GM21786 (cell line): ENCODE data around the gene TP53I11.

Source experiments
- ATAC-seq: cut with Tn5 transposase; IDR thresholded peaks from one replicate; pipeline ENCODE4 v1.9.1; 2021; ENCODE audit not compliant: unreplicated experiment

TP53I11 gene

DNA sequence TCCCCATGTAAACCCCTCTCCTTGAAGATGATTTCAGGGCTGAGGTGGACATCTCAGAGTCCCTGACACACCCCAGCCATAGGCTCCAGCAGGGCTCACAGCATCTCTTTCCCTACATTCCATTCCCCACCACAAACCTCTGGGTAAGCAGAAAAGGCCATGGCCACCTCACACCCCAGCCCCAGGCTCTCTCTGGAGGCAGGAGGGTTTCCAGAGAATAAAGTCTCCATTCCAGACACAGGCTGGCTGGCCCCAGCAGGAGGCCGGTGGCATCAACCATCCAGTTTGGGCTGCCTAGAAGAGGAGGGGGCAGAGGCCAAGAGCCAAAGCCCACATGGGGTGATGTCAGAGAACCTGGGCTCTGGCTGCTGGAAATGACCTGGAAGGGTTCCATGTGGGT lies 61.4 kb downstream of the TP53I11 start:
- ATAC-seq = no peak

- ATAC-seq = no peak
Measured at GRCh38 chr11:44887636-44888035, 63.0 kb downstream of the TP53I11 start.

- ATAC-seq = no peak
Measured at GRCh38 chr11:44886790-44887140, 63.9 kb downstream of the TP53I11 start.

DNA sequence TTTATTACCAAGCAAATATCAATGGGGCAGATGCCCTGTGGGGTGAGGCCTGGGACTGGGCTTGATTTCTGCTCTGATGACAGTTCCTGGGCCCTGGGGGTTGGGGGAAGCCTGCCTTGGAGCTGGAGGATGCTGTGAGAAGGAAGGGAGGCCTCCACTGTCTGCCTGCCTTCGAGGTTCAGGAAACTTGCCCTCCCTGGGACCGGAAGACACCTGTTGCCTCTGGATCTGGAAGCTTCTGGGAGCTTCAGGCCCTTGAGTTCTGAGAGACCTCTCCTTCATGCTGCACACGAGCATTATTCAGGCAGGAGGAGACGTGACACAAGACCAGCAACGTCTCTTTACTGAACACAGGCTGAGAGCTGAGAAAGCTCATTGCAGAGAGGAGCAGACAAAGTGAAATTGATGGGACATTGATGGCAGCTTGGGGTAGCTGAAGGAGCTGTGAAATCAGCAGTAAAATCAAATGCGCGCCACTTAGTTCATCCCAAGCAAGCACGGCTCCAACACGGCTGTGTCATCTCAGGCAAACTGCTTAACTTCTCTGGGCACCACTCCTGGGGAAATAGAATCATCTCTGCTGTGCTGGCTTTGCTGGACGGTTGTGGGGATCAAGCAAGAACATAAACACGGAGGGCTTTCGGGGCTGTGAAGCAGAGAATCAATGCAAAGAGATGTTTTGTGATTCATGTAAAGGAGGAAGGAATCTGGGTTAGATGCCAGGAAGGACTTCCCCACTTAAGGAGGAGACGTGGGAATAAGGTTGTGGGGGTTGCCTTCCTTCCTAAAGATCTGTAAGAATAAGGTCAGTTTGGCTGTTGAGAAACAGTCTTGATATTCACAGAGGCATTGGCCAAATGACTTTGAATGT lies 64.5 kb downstream of the TP53I11 start:
- ATAC-seq = no peak

- ATAC-seq = no peak
Measured at GRCh38 chr11:44885065-44885810, 65.4 kb downstream of the TP53I11 start.

DNA sequence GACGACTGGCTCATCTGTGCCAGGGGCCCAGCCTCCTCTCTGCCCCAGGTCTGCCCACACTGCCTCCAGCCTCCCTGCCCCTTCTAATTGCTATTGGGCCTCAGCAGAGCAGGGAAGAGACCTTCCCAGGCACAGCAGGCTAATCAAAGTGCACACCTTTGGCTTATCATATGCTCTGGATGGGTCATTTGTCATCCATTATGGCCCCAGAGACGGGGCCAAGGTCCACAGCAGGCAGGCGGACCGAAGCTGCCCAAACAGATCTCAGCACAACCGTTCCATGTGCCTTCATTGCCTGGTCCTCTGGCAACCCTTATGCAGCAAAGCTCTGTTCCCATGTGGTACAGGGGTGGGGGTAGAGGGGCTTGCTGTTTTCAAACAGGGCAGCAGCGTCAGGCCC lies 66.6 kb downstream of the TP53I11 start:
- no peak for ATAC-seq

- ATAC-seq = no peak
Measured at GRCh38 chr11:44883277-44883676, 67.4 kb downstream of the TP53I11 start.
